PC-9 (cell line): ENCODE measurements around the gene AKR7A2.

Experiments used
- EZH2 ChIP-seq: fragments of 200-600 bp; sonication (generic); IDR thresholded peaks from 2 replicates; pipeline ENCODE4 v1.8.0; 2017; ENCODE audit warnings: antibody characterized with exemption, low read depth
- TF ChIP-seq, protein P1 (sequence below): fragments of 200-600 bp; sonication (generic); conservative IDR thresholded peaks from 2 replicates; pipeline ENCODE4 v1.6.1; 2017; ENCODE audit warnings: mixed run types, antibody characterized with exemption, mild to moderate bottlenecking, moderate library complexity

DNA sequence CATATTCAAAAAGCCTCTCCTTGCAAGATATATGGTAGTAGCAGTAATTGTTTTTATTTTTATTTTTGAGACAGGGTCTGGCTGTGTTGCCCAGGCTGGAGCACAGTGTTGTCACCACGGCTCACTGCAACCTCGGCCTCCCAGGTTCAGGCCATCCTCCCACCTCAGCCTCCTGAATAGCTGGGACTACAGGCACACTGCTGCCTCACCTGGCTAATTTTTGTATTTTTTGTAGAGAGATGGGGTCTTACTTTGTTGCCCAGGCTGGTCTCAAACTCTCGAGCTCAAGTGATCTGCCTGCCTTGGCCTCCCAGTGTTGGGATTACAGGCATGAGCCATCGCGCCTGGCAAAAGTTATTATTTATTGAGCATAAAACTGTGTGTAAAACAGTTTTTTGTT is 38.6 kb upstream of the AKR7A2 start:
- TF ChIP-seq, protein P1, sequence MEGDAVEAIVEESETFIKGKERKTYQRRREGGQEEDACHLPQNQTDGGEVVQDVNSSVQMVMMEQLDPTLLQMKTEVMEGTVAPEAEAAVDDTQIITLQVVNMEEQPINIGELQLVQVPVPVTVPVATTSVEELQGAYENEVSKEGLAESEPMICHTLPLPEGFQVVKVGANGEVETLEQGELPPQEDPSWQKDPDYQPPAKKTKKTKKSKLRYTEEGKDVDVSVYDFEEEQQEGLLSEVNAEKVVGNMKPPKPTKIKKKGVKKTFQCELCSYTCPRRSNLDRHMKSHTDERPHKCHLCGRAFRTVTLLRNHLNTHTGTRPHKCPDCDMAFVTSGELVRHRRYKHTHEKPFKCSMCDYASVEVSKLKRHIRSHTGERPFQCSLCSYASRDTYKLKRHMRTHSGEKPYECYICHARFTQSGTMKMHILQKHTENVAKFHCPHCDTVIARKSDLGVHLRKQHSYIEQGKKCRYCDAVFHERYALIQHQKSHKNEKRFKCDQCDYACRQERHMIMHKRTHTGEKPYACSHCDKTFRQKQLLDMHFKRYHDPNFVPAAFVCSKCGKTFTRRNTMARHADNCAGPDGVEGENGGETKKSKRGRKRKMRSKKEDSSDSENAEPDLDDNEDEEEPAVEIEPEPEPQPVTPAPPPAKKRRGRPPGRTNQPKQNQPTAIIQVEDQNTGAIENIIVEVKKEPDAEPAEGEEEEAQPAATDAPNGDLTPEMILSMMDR, result no peak
- no peak for TF ChIP-seq EZH2
